H54 (cell line): ENCODE measurements around the gene TMEM52.

Source experiments
- DNase-seq: peaks from one replicate; pipeline ENCODE4 v3.0.0; 2011; ENCODE audit warnings: low spot score, mixed read lengths; ENCODE audit not compliant: insufficient read length
- FAIRE-seq: peaks from 3 replicates; lab custom pipeline; 2011; peaks lifted over from hg19 to GRCh38; lab: Jason Lieb, UNC
- POLR2A ChIP-seq: IDR thresholded peaks from 2 replicates; pipeline ENCODE4 v1.6.1; 2011; ENCODE audit warnings: low read depth, mild to moderate bottlenecking, low read length

Gene TMEM52

DNA sequence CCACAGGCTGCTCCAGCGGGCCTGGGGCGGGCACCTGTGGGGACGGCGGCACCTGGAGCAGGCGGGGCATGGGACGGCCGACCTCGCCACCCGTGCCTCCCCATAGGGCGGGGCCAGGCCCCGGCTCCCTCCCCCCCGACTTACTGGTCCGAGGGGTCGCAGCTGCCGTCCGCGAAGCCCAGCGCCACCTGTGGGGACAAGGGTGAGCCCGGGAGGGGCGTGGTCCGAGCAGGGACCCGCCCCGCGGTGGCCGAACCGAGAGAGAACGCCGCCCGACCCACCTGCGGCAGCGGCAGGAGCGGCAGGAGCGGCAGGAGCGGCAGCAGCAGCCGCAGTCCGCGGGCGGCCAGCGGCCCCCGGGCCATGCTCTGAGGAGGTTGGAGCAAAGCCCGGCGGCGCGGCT is at the start of gene TMEM52:
Gene TMEM52 (minus strand): TSS at position 379 of the 403 bp plus-strand sequence. CDS start 14 bp downstream, at position 365.
- peak; percentile 35 for DNase-seq
- FAIRE-seq = no peak
- TF ChIP-seq POLR2A = no peak

DNA sequence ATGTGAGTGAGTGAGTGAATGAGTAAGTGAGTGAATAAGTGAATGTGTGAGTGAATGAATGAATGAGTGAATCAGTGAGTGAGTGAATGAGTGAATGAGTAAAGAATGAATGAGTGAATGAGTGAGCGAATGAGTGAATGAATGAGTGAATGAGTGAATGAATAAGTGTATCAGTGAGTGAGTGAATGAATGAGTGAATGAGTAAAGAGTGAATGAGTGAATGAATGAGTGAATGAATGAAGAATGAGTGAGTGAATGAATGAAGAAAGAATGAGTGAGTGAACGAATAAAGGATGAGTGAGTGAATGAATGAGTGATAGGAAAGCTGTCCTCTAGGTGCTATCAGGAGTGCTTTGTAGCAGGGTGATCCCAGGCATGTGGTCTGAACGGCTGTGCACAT is 48.8 kb upstream of the TMEM52 start:
- no peak for FAIRE-seq
- TF ChIP-seq POLR2A = no peak
- DNase-seq = no peak

DNA sequence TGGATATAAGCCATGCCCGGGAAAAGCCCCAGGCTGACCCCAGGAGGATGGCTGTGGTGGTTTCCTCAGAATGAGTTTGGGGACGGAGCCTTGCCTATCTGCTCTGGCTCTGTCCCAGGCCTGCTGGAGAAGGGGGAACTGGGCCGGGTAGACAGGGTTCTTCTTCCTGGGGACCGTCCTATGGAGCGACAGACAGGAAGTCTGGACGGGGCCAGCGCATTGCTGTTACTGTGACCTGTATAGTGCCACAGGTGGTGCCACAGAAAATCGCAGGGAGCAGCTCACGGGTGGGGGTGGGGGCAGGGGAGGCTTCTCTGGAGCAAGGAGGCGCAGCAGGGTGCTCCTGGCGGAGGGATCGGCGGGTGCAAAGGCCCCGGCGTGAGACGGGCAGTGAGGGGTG is 48.1 kb upstream of the TMEM52 start:
- no peak for DNase-seq
- TF ChIP-seq POLR2A = no peak
- no peak for FAIRE-seq

DNA sequence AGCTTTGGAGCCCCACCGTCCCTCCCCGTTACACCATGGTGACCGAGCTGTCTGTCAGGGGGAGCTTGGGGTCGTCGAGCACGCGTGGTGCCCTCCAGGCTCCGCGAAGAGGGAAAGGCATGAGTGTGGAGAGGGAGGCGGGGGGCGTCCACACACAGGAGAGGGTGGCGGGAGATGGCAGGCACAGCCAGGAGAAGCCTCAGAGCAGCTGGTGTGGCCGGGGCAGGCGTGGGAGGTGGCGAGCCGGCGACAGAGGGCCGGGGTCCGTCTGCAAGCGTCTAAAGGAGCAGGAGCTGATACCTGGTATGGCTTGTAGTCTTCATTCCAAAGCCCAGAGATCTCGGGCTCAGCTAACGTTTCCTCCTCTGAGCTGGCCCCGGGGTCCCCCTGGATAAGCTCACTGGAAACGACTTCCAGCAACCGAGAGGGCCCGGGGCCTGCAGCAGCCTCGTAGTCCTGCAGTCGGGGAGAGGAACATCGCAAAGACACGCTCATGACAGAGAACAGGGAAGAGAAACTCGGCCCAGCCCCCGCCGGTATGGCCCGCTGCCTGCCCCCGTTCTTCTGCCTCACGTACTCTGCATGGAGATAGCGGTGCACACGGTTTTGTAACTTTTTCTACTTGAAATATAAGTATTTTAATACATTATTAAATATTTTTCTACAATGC is 47.1 kb upstream of the TMEM52 start:
- no peak for TF ChIP-seq POLR2A
- no peak for FAIRE-seq
- no peak for DNase-seq

GRCh38 chr1:1965546-1965945 is 46.5 kb upstream of the TMEM52 start:
- no peak for TF ChIP-seq POLR2A
- DNase-seq (no peak), FAIRE-seq (no peak)

GRCh38 chr1:1964811-1965210 is 45.7 kb upstream of the TMEM52 start:
- no peak for DNase-seq
- TF ChIP-seq POLR2A = no peak
- no peak for FAIRE-seq

GRCh38 chr1:1963570-1963969 is 44.5 kb upstream of the TMEM52 start:
- no peak for FAIRE-seq
- TF ChIP-seq POLR2A = no peak
- DNase-seq = no peak

- no peak for DNase-seq
- TF ChIP-seq POLR2A = no peak
- FAIRE-seq = no peak
Observed at GRCh38 chr1:1962752-1963151, 43.7 kb upstream of the TMEM52 start.

DNA sequence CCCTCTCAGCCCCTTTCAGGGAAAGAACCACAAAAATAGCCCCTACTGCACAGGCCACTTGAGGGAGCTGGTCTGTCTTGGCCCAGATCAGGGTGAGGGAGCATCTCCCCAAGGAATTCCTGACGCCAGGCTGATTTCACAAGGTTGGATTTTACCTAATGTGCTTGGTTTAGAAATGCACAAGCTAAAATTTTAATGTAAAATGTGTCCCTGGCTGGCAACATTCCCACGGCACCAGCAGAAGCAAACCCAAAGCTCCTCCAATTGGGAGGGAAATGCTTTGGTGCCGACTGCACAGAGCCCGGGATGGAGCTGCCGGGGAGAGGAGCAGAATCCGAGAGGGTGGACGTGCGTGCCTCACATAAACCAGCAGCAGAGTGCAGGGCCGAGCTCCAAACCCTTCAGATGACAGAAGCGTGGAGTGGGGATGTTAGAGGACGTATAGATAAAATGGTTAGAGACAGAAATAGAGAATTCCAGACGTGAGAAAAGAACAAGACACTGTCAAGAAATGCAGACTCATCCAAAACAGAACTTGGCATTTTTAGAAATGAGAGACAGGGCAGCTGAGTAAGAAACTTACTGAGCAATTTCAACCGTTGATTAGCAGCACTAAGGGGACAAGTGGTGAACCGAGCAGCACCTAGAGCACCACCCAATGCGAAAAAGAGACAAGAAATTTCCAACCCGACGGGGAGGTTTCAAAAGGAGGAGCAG is 41.6 kb upstream of the TMEM52 start:
- DNase-seq = no peak
- no peak for FAIRE-seq
- TF ChIP-seq POLR2A = no peak

DNA sequence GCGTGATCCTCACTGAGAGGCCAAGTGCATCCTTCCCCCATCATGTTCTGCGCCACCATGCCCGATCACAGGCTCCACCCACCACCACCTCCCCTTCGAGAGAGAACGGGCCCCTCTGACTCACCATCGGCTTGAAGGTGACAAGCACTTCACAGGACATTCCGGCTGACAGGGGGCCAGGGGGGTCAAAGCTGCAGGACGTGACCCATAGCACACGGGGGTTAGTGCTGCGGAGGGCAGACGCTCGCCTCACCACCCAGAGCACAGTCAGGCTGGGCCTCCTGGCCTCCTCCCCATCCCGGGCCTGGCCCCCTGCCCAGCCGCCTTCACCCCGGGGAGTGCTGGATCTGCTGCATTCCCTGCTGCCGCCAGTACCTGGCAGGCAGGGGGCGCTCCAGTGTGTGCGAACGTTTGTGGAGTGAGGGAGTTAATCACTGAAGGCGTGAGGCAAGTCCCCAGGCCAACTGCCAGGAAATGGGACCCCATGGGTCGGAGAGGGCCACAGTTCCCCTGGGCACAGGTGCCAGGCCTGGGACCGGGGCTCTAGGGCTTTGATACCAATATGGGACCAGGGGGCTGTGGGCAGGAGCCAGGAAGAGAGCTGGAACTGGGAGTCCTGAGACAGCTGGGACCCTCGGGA is 40.9 kb upstream of the TMEM52 start:
- DNase-seq = peak; percentile 88
- FAIRE-seq = no peak
- no peak for TF ChIP-seq POLR2A

GRCh38 chr1:1959459-1959839 is 40.4 kb upstream of the TMEM52 start:
- no peak for FAIRE-seq
- no peak for TF ChIP-seq POLR2A
- no peak for DNase-seq

GRCh38 chr1:1958071-1958541 is 39.0 kb upstream of the TMEM52 start:
- DNase-seq (no peak), FAIRE-seq (no peak)
- TF ChIP-seq POLR2A = no peak

DNA sequence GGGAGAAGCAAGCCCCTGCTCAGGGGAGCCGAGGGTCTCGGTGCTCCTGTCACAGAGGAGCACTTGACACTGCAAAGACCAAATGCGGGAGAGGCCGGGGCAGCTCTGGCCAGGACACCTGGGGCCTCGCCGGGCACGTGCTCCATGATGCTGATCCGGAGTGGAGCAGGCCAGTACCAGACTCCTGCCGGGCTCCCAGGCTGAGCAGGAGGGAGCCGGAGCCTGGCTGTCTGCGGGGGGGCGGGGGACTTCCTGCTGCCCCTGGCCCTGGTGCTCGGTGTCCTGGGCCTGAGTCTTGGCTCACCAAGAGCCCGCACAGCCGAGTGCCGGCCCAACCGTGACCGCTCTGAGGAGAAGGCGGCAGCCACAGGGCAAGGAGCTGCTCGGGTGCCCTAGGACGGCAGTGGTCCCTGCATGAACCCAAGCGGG is 38.5 kb upstream of the TMEM52 start:
- FAIRE-seq (no peak), DNase-seq (no peak)
- no peak for TF ChIP-seq POLR2A
